Activated T-cell treated with anti-CD3 and anti-CD28 coated beads, Interleukin-2, amount 50 U/mL, for 72 hours (primary cell): ENCODE measurements around the gene WDR81. TPM values are rescaled to one million over a fixed set of nuclear protein-coding genes. Genes with fewer than 3 reads are reported as not detected.
"Not testable (repeated sequence)": the region's sequence is repeated elsewhere in the genome, so short reads cannot be mapped to it uniquely, and the experiment has no call there.

ENCODE experiments used
- ATAC-seq, 2 donors: fragments of 150-1000 bp; cut with Tn5 transposase; replicated peaks in 1 of 2; 2 replicates each; pipeline ENCODE4 v1.10.0; 2021; ENCODE audit warnings: moderate library complexity in 2 of 2, mild to moderate bottlenecking in 1 of 2
- DNase-seq, 2 donors: peaks; one replicate each; pipeline ENCODE4 v3.0.0; 2021 to 2022; ENCODE audit warnings: mixed read lengths in 1 of 2
- H3K27ac Mint-ChIP-seq: one replicate; pipeline ENCODE4 v1.8.0; 2022; ENCODE audit warnings: mild to moderate bottlenecking, moderate library complexity, mixed read lengths
- H3K27me3 Mint-ChIP-seq: one replicate; pipeline ENCODE4 v1.8.0; 2022; ENCODE audit warnings: low read depth, mixed read lengths
- H3K36me3 Mint-ChIP-seq, 2 donors: one replicate each; pipeline ENCODE4 v1.8.0; 2022; ENCODE audit warnings: mixed read lengths in 2 of 2, mild to moderate bottlenecking in 1 of 2; ENCODE audit not compliant: insufficient read depth in 2 of 2
- H3K4me1 Mint-ChIP-seq: one replicate; pipeline ENCODE4 v1.8.0; 2022; ENCODE audit warnings: low read depth, mixed read lengths
- H3K4me3 Mint-ChIP-seq, 2 donors: one replicate each; pipeline ENCODE4 v1.8.0; 2022; ENCODE audit warnings: mild to moderate bottlenecking in 2 of 2, mixed read lengths in 2 of 2, moderate library complexity in 2 of 2
- H3K9me3 Mint-ChIP-seq, 2 donors: one replicate each; pipeline ENCODE4 v1.8.0; 2022; ENCODE audit warnings: mixed read lengths in 2 of 2
- total RNA-seq, 2 donors: library from RNA; stranded (reverse); gene quantifications; one replicate each; pipeline ENCODE4 v1.2.3, GENCODE V29; 2022

The WDR81 gene
- total RNA-seq, 2 donors from 2014 or later = 9.4 to 11.2 TPM

DNA sequence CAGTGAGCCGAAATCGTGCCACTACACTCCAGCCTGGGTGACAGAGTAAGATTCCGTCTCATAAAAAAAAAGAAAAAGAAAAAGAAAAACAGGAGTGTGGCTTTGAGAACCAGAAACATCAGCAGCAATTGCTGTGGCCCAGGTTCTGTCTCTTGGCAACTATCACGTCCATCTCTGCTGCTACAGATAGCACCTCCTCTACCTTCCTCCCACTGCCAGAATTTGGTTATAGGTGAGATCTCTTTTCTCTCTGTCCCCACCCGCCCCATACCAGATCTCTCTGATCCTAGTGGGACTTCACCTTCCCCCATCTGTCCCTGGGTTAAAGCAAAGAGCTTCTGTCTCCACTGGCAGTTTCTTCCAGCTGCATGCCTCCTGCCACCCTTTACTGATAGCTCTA lies 17.4 kb upstream of the WDR81 start:
- H3K4me3 Mint-ChIP-seq = no peak overlapping the region
- no peak overlapping the region for H3K27ac Mint-ChIP-seq
- H3K4me1 Mint-ChIP-seq = peaks cover 8% of the 10 kb centered on the region
- H3K36me3 Mint-ChIP-seq = no peaks in the 10 kb centered on the region
- no peaks in the 10 kb centered on the region for H3K9me3 Mint-ChIP-seq
- peaks cover 42% of the 10 kb centered on the region for H3K27me3 Mint-ChIP-seq
- DNase-seq (no peak), ATAC-seq (no peak)

GRCh38 chr17:1708791-1709346 lies 15.6 kb upstream of the WDR81 start:
- not testable (repeated sequence) for H3K36me3 Mint-ChIP-seq, DNase-seq, ATAC-seq, H3K27ac Mint-ChIP-seq, H3K9me3 Mint-ChIP-seq
- Mint-ChIP-seq H3K4me3 (peak overlapping the region; percentile 32 to 68), H3K4me1 (peaks cover 21% of the 10 kb centered on the region), H3K27me3 (peaks cover 42% of the 10 kb centered on the region)

GRCh38 chr17:1709403-1709951 lies 15.0 kb upstream of the WDR81 start:
- H3K27ac Mint-ChIP-seq = no peak overlapping the region
- peak overlapping the region; percentile 25 to 68 for H3K4me3 Mint-ChIP-seq
- DNase-seq (no peak), ATAC-seq (no peak)
- no peaks in the 10 kb centered on the region for H3K9me3 Mint-ChIP-seq
- peaks cover 0 to 2% of the 10 kb centered on the region in 2 donors for H3K36me3 Mint-ChIP-seq
- H3K27me3 Mint-ChIP-seq = peaks cover 42% of the 10 kb centered on the region
- peaks cover 27% of the 10 kb centered on the region for H3K4me1 Mint-ChIP-seq

DNA sequence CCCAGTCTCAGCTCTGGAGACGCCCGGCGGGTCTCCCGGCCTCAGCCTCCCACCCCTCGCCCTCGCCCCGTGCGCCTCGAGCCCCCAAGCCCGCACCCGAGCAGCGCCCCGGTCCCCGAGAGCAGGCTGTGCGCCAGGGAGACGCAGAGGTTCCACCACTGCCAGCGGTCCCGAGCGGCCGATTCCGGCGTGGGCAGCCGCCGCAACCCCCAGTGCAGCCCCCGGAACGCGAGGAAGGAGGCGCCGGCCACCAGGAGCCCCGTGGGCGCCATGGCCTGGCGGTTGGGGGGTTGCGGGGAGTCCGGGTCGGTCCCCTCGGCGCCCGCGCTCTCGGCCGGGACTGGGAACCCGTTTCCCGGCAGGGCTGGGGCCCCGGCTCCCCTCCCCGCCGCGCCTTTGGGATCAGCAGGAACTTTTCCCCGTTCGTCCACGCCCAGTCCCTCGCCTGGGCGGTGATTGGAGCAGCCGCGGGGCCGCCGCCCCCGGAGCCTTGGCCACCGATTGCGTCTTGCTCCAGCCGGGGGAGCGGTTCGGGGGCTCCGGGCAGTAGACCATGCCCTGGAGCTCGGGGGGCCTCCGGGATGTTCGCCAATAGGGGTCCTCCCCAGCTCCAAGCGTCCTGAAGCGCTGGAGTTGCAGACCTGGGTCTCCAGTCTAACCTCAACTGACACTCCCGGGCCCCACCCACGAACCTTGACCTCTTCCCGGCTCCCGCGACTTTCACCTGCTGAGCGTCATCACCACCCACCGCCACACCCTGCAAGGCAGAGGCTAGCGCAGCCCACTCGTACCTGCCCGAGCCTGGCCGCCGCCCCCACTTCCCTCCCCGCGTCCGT lies 14.3 kb upstream of the WDR81 start, which contains the start of gene TLCD2:
Gene TLCD2 (minus strand): TSS at position 407 of the 836 bp plus-strand sequence. CDS start 135 bp downstream, at position 272.
- ATAC-seq = peak; percentile 46 to 60
- peak within 1 kb of the TSS; percentile 76 to 78 for H3K4me3 Mint-ChIP-seq
- peaks cover 42% of the 10 kb centered on the region for H3K27me3 Mint-ChIP-seq
- H3K27ac Mint-ChIP-seq = peak within 1 kb of the TSS; percentile 75
- DNase-seq = peak; percentile 27 to 53
- peaks cover 0 to 2% of the 10 kb centered on the region in 2 donors for H3K36me3 Mint-ChIP-seq
- H3K4me1 Mint-ChIP-seq = peaks cover 34% of the 10 kb centered on the region
- no peaks in the 10 kb centered on the region for H3K9me3 Mint-ChIP-seq

- Mint-ChIP-seq H3K9me3 (no peaks in the 10 kb centered on the region), H3K27me3 (peaks cover 37% of the 10 kb centered on the region), H3K27ac (peak overlapping the region; percentile 75), H3K4me3 (peak overlapping the region; percentile 76 to 78), H3K4me1 (peaks cover 35% of the 10 kb centered on the region), H3K36me3 (peaks cover 0 to 2% of the 10 kb centered on the region in 2 donors)
- DNase-seq (no peak), ATAC-seq (no peak)
These were observed 13.5 kb upstream of the WDR81 start for GRCh38 chr17:1710807-1711553.

DNA sequence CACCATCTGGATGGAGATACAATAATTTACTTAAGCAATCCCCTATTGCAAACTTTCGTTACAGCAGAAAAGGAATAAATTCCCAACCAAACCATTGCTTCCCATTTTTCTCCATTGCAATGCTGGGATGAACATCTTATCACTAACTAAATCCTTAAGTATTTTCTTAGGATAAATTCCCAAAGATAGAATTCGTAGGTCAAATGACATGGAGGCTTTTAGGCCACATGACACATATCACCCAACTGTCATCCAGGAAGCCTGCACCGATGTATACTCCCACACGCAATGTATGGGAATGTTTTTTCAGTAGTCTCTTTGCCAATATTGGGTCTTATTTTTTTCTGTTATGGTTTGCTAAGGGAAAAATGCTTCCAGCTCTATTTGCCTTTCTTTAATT lies 12.7 kb upstream of the WDR81 start:
- DNase-seq (no peak), ATAC-seq (no peak)
- Mint-ChIP-seq H3K9me3 (no peaks in the 10 kb centered on the region), H3K36me3 (peaks cover 0 to 4% of the 10 kb centered on the region in 2 donors), H3K27me3 (peaks cover 37% of the 10 kb centered on the region), H3K4me1 (peaks cover 35% of the 10 kb centered on the region), H3K27ac (peak overlapping the region; percentile 75), H3K4me3 (peak overlapping the region; percentile 76 to 78)

DNA sequence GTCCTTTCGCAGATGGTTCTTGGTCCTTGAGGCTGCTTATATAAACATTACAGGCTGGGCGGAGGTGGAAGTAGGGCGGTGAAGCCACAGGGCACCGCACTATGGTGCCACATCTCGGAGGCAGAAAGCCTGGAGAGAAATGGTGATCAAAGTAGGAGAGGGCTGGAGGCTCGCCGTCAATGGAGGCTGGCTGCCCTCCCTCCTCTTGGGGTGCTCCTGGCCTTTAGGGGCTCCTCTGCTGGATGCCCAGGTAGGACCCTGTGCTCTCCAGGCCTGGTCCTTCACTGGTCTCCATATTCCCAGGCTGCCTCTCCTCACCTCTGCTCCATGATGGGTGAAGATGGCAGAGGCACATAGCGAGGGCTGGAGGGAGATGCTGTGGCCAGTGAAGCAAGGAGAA lies 12.2 kb upstream of the WDR81 start:
- Mint-ChIP-seq H3K4me1 (peaks cover 38% of the 10 kb centered on the region), H3K27ac (no peak overlapping the region), H3K9me3 (no peaks in the 10 kb centered on the region), H3K27me3 (peaks cover 35% of the 10 kb centered on the region), H3K36me3 (peaks cover 0 to 7% of the 10 kb centered on the region in 2 donors), H3K4me3 (peak overlapping the region in 1 of 2 donors; percentile 78)
- no peak for DNase-seq
- ATAC-seq = no peak

DNA sequence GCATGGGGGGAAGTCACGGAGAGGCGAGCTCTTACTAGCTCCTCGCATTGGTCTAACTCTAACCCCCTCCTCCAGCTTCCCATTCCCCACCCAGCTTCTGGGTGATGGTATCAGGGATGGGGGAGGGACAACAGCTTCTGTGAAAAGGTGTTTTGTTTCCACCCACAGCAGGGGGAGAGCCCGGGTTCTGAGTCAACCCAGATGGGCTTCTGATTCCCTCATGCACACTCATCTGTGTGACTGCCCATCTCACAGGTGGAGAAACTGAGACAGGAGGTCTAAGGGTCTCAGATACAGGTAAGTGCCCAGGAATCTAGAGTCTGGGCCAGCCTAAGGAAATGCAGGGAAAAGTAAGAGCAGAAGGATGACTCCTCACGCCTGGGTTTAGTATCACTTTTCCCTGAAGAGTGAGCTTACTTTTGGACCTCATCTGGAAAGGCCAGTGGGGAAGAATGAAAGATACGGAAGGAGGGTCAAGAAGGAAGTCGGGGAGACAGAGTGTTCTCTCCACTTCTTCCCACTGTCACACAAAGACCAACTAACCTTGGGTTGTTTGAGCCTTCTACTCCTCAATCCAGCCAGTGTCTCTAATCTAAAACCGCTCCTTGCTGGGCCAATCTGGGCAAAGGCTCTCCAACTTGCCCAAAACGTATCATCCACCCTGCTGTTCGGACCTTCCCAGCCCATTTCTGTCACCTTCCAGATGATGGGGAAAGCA lies 11.2 kb upstream of the WDR81 start:
- ATAC-seq = no peak
- Mint-ChIP-seq H3K4me1 (peaks cover 47% of the 10 kb centered on the region), H3K27ac (no peak overlapping the region), H3K9me3 (no peaks in the 10 kb centered on the region), H3K27me3 (peaks cover 29% of the 10 kb centered on the region), H3K36me3 (peaks cover 0 to 7% of the 10 kb centered on the region in 2 donors), H3K4me3 (peak overlapping the region in 1 of 2 donors; percentile 31)
- no peak for DNase-seq

GRCh38 chr17:1713878-1714426 lies 10.6 kb upstream of the WDR81 start:
- Mint-ChIP-seq H3K36me3 (peaks cover 0 to 7% of the 10 kb centered on the region in 2 donors), H3K27ac (no peak overlapping the region), H3K4me1 (peaks cover 47% of the 10 kb centered on the region), H3K27me3 (peaks cover 24% of the 10 kb centered on the region), H3K9me3 (no peaks in the 10 kb centered on the region), H3K4me3 (peak overlapping the region; percentile 54 to 98)
- no peak for ATAC-seq
- DNase-seq = no peak

GRCh38 chr17:1714427-1714979 lies 10.0 kb upstream of the WDR81 start:
- peaks cover 21% of the 10 kb centered on the region for H3K27me3 Mint-ChIP-seq
- H3K27ac Mint-ChIP-seq = no peak overlapping the region

DNA sequence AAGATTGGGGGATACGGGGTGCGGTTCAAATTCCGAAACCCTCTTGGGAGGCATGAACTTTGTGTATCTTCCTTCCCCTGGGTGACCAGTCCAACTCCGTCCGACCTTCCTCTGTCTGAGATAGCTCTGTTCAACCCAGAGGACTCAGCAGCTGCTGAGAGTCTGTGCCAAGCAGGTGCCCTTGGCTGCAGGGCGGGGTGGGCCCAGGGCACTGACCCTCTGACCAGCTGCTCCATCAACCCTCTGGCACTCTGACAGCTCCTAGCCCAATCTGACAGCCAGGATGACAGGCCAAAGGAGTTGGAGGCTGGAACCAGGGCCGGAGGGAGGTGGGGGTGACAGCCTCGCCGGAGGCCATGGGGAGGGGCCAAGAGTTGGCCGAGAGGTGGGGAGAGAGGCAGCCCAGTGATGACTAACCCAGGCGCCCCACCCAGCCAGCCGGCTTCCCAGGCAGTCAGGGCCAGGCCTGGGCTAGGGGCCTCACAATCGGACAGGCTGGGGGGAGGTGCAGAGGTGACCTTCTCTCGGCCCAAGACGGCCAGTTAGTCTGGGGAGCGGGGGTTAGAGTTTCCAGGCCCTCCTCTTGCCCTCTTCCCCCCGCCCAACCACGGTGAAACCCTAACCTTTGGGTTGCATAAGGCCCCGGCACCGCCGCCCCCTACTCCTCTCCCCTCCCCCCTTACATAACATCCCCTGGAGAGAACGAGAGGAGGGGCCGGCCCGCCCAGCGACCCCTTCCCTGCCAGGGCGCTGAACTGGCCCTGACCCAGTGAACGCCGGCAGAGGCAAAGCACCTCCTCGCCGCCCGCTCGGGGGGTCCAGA lies 9.3 kb upstream of the WDR81 start:
- Mint-ChIP-seq H3K27ac (no peak overlapping the region), H3K4me3 (peak overlapping the region; percentile 76 to 98), H3K9me3 (no peaks in the 10 kb centered on the region), H3K27me3 (peaks cover 21% of the 10 kb centered on the region), H3K36me3 (peaks cover 0 to 7% of the 10 kb centered on the region in 2 donors), H3K4me1 (peaks cover 47% of the 10 kb centered on the region)
- DNase-seq = peak; percentile 66 to 69
- ATAC-seq = no peak

More at GRCh38 chr17:1714427-1714979, 10.0 kb upstream of the WDR81 start:
- ATAC-seq (no peak), DNase-seq (peak in 1 of 2 donors; percentile 41)
- peaks cover 0 to 7% of the 10 kb centered on the region in 2 donors for H3K36me3 Mint-ChIP-seq
- peak overlapping the region; percentile 76 to 98 for H3K4me3 Mint-ChIP-seq
- H3K4me1 Mint-ChIP-seq = peaks cover 47% of the 10 kb centered on the region
- H3K9me3 Mint-ChIP-seq = no peaks in the 10 kb centered on the region
